ENCODE measurements around the gene LTBP1. TPM values are rescaled to one million over a fixed set of nuclear protein-coding genes. Genes with fewer than 3 reads are reported as not detected.

Gene LTBP1
- total RNA-seq, 2 experiments from 2014 or later: 0.19 to 0.23 TPM

- POLR2A ChIA-PET: no interaction called here
- DNase-seq (no peak), ATAC-seq (ENCODE audit: low read depth) (peak; percentile 42)
- no peak overlapping the region for H3K4me3 Mint-ChIP-seq
- peaks cover 1% of the 10 kb centered on the region for H3K9me3 Mint-ChIP-seq
- H3K4me1 Mint-ChIP-seq: peaks cover 2% of the 10 kb centered on the region
- H3K27ac Mint-ChIP-seq: no peak overlapping the region
- H3K27me3 Mint-ChIP-seq: peaks cover 14% of the 10 kb centered on the region
- no peaks in the 10 kb centered on the region for H3K36me3 Mint-ChIP-seq
Observed at GRCh38 chr2:33272001-33272400, 325.2 kb downstream of the LTBP1 start.

GRCh38 chr2:33273479-33273878, 326.7 kb downstream of the LTBP1 start:
- Mint-ChIP-seq H3K27ac (no peak overlapping the region), H3K36me3 (no peaks in the 10 kb centered on the region), H3K27me3 (peaks cover 12% of the 10 kb centered on the region), H3K4me3 (no peak overlapping the region), H3K9me3 (no peaks in the 10 kb centered on the region), H3K4me1 (peaks cover 2% of the 10 kb centered on the region)
- no peak for DNase-seq
- ATAC-seq (ENCODE audit: low read depth): no peak
- POLR2A ChIA-PET: no interaction called here

DNA sequence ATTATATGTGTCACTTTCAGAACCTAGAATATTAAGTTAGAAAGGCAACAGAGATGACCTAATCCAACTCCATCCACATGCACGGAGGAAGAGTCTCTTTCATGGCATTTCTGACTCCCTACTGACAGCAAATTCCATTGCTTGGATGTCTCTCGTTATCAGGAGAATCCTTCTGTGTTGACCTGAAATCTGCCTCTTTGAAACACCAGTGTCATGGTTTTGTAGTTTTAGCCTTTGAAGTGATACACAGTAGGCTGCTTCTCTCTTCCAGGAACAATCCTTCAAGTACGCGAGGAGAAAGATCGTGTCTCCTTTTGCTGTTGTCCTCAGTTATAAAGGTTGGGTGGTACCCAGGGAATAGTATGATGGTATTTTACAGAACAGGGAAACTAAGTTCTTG, 327.8 kb downstream of the LTBP1 start:
- POLR2A ChIA-PET: no interaction called here
- ATAC-seq (ENCODE audit: low read depth) (no peak), DNase-seq (no peak)
- Mint-ChIP-seq H3K27ac (no peak overlapping the region), H3K4me3 (no peak overlapping the region), H3K27me3 (peaks cover 12% of the 10 kb centered on the region), H3K36me3 (no peaks in the 10 kb centered on the region), H3K9me3 (no peaks in the 10 kb centered on the region), H3K4me1 (peaks cover 2% of the 10 kb centered on the region)

DNA sequence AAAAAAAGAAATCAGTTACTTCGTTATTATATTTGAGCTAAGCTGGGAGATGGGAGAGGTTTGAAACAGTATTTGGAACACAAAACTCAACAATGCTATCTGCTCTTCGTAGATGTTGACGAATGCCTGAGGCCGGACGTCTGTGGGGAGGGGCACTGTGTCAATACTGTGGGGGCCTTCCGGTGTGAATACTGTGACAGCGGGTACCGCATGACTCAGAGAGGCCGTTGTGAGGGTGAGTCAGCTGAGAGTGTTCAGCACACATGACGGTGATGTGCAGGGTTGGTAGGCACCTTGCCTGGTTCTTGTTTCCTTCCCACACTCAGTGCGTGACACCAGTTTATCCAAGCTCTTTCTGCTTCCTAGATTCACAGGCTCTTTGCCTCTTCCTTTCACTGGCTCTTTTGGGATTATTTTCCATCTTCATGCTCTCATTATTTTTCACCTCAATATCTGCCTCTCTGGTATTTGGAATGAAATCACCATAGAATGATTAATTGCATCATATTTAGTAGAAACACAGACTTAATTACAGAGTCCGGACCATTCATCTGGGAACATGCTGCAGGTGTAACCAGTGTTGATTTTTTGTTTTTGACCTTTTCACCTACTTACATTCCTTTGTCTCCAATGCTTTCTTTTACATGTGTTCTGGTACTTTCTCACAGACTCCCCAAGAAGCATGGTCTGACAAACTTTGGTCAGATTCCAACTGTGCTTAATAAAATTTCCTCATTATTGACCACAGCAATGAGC, 329.1 kb downstream of the LTBP1 start:
- H3K27me3 Mint-ChIP-seq: peaks cover 22% of the 10 kb centered on the region
- DNase-seq: no peak
- no peak overlapping the region for H3K4me3 Mint-ChIP-seq
- H3K36me3 Mint-ChIP-seq: no peaks in the 10 kb centered on the region
- ATAC-seq (ENCODE audit: low read depth): no peak
- POLR2A ChIA-PET: no interaction called here
- H3K4me1 Mint-ChIP-seq: peaks cover 2% of the 10 kb centered on the region
- H3K9me3 Mint-ChIP-seq: no peaks in the 10 kb centered on the region
- H3K27ac Mint-ChIP-seq: no peak overlapping the region

DNA sequence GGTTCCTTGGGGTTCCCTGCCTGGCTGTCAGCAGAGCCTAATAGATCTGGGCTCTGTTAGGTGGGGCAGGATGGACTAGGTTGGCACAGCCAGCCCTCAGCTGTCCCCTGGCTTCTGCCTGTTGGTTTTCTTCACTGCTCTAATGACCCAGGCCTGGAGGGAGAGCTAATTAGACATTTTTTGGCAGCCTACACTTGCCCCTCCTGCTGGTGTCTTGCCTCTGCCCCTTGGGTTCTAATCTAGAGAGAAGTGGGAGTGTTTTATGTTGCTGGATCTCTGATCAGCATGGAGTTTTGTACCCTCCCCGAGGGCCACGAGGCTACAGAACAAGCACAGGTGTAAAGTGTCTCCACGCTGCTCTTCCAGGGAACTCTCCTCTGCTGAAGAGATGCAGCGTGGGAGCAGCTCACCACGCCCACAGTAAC, 330.3 kb downstream of the LTBP1 start:
- no peak for ATAC-seq (ENCODE audit: low read depth)
- no peaks in the 10 kb centered on the region for H3K9me3 Mint-ChIP-seq
- peaks cover 2% of the 10 kb centered on the region for H3K4me1 Mint-ChIP-seq
- no peak overlapping the region for H3K27ac Mint-ChIP-seq
- no peaks in the 10 kb centered on the region for H3K36me3 Mint-ChIP-seq
- POLR2A ChIA-PET: no interaction called here
- peaks cover 27% of the 10 kb centered on the region for H3K27me3 Mint-ChIP-seq
- H3K4me3 Mint-ChIP-seq: no peak overlapping the region
- DNase-seq: no peak

DNA sequence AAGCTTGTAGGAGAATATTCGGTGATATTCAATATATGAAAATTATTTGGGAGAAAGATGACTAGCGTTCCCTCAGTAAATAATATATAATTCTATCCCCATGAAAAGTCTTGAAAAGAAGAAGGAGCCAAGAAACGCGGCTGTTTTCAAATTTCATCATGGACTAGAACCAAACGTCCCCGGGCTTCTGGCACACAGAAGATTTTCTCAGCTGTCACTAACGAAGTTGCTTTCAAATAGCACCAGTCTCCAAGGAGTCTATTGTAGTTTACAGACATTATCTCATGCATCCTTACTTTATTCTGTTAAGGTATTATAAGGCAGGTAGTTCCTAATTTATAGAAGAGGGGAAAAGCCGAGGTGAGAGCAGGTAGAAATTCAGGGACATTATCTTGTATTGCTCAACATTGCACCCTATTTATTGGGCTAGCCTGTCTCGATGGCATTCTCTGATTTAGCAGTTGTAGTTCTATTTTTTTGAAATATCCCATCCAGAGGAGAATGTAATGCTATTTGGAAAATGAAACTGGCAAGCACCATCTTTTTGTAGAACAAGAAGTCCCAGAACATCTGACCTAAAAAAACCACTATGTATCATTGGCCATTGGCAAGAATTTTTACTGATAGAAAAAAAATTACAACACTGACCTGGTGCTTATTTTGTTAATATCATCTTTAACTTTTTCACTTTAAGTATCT, 331.6 kb downstream of the LTBP1 start:
- ATAC-seq (ENCODE audit: low read depth) (no peak), DNase-seq (no peak)
- no peaks in the 10 kb centered on the region for H3K4me1 Mint-ChIP-seq
- no peak overlapping the region for H3K27ac Mint-ChIP-seq
- peaks cover 27% of the 10 kb centered on the region for H3K27me3 Mint-ChIP-seq
- no peak overlapping the region for H3K4me3 Mint-ChIP-seq
- POLR2A ChIA-PET: no interaction called here
- no peaks in the 10 kb centered on the region for H3K36me3 Mint-ChIP-seq
- no peaks in the 10 kb centered on the region for H3K9me3 Mint-ChIP-seq

GRCh38 chr2:33284287-33284686, 337.5 kb downstream of the LTBP1 start:
- peaks cover 20% of the 10 kb centered on the region for H3K27me3 Mint-ChIP-seq
- H3K36me3 Mint-ChIP-seq: no peaks in the 10 kb centered on the region
- ATAC-seq (ENCODE audit: low read depth) (no peak), DNase-seq (no peak)
- H3K4me3 Mint-ChIP-seq: no peak overlapping the region
- POLR2A ChIA-PET: no interaction called here
- H3K4me1 Mint-ChIP-seq: no peaks in the 10 kb centered on the region
- no peaks in the 10 kb centered on the region for H3K9me3 Mint-ChIP-seq
- no peak overlapping the region for H3K27ac Mint-ChIP-seq

GRCh38 chr2:33287507-33288005, 340.8 kb downstream of the LTBP1 start:
- H3K9me3 Mint-ChIP-seq: no peaks in the 10 kb centered on the region
- POLR2A ChIA-PET: no interaction called here
- H3K27me3 Mint-ChIP-seq: peaks cover 9% of the 10 kb centered on the region
- ATAC-seq (ENCODE audit: low read depth): no peak
- H3K27ac Mint-ChIP-seq: no peak overlapping the region
- no peak overlapping the region for H3K4me3 Mint-ChIP-seq
- DNase-seq: no peak
- no peaks in the 10 kb centered on the region for H3K4me1 Mint-ChIP-seq
- no peaks in the 10 kb centered on the region for H3K36me3 Mint-ChIP-seq

DNA sequence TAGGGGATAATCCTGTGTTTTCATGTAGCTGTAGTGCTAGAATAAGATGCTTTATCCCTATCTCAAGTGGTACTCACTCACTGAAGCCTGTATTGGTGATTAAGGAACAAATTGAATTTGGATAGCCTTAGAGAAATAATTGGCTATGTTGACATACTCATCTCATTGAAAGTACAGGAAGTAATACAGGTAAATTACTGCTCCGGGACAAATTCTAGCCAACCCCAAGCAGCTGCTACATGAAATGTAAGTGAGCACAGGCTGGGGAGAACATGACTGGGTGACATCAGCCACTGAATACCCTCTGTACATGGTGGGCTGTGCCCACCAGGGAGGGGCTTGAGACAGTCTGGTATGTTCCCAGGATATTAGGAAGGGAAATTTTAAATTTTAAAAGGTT, 341.3 kb downstream of the LTBP1 start:
- Mint-ChIP-seq H3K9me3 (no peaks in the 10 kb centered on the region), H3K27ac (no peak overlapping the region), H3K27me3 (peaks cover 13% of the 10 kb centered on the region), H3K4me1 (no peaks in the 10 kb centered on the region), H3K4me3 (no peak overlapping the region), H3K36me3 (no peaks in the 10 kb centered on the region)
- POLR2A ChIA-PET: no interaction called here
- no peak for ATAC-seq (ENCODE audit: low read depth)
- no peak for DNase-seq

DNA sequence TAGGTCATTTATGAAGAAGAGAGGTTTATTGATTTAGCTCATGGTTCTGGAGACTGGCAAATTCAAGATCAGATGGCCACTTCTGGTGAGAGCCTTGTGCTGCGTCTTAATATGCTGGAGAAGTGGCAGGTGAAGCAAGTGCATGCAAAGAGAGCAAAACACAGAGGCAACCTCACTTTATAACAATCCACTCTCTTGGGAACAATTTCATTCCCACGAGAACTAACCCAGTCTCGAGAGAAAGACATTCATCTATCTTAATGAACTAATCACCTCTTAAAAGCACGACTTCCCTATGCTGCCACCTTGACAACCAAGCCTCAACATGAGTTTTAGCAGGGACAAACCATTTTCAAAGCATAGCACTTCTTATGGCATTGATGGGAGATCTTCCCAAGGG, 343.2 kb downstream of the LTBP1 start:
- Mint-ChIP-seq H3K27ac (no peak overlapping the region), H3K4me3 (no peak overlapping the region), H3K27me3 (peaks cover 16% of the 10 kb centered on the region), H3K9me3 (no peaks in the 10 kb centered on the region), H3K4me1 (no peaks in the 10 kb centered on the region), H3K36me3 (no peaks in the 10 kb centered on the region)
- DNase-seq (no peak), ATAC-seq (ENCODE audit: low read depth) (no peak)
- POLR2A ChIA-PET: no interaction called here

- no peak for DNase-seq
- Mint-ChIP-seq H3K27ac (no peak overlapping the region), H3K27me3 (peaks cover 16% of the 10 kb centered on the region), H3K4me1 (no peaks in the 10 kb centered on the region), H3K4me3 (no peak overlapping the region), H3K9me3 (no peaks in the 10 kb centered on the region), H3K36me3 (no peaks in the 10 kb centered on the region)
- POLR2A ChIA-PET: no interaction called here
- ATAC-seq (ENCODE audit: low read depth): no peak
Observed at GRCh38 chr2:33291278-33292013, 344.7 kb downstream of the LTBP1 start.

- no peak for DNase-seq
- H3K9me3 Mint-ChIP-seq: no peaks in the 10 kb centered on the region
- no peaks in the 10 kb centered on the region for H3K36me3 Mint-ChIP-seq
- POLR2A ChIA-PET: no interaction called here
- no peaks in the 10 kb centered on the region for H3K4me1 Mint-ChIP-seq
- H3K27ac Mint-ChIP-seq: no peak overlapping the region
- no peak for ATAC-seq (ENCODE audit: low read depth)
- H3K27me3 Mint-ChIP-seq: peaks cover 16% of the 10 kb centered on the region
- H3K4me3 Mint-ChIP-seq: no peak overlapping the region
Observed at GRCh38 chr2:33292063-33292462, 345.3 kb downstream of the LTBP1 start.

DNA sequence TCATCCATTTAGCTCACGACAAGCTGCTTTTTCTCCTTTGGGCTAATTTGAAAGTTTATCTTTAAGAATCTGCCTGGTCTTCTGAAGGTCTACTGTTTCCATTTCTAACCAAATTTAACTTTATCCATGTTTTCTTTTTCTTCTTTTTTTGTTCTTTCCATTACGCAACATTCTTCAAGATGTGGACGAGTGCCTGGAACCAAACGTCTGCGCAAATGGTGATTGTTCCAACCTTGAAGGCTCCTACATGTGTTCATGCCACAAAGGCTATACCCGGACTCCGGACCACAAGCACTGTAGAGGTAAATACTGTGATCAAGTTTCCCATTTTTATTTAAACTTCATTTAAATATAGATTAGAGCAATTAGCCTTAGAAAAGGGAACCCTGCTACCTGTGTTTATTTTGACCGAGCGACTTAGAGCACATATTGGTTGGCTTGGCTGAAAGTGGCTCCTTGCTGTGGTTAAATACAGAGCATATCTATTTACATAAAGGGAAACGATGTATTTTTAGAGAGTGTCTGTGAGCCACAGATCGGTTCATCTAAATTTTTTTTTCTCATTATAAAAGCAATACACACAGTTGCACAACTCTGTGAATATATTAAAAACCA, 346.3 kb downstream of the LTBP1 start:
- Mint-ChIP-seq H3K27me3 (peaks cover 14% of the 10 kb centered on the region), H3K4me1 (no peaks in the 10 kb centered on the region), H3K27ac (no peak overlapping the region), H3K36me3 (no peaks in the 10 kb centered on the region), H3K4me3 (no peak overlapping the region), H3K9me3 (no peaks in the 10 kb centered on the region)
- DNase-seq (no peak), ATAC-seq (ENCODE audit: low read depth) (no peak)
- POLR2A ChIA-PET: no interaction called here
